Measurements from ENCODE around the gene KIAA0753.
A peak's percentile ranks its signal among the peaks of the same experiment; 100 is the strongest.
"Not testable (repeated sequence)": the region's sequence is repeated elsewhere in the genome, so short reads cannot be mapped to it uniquely, and the experiment has no call there.

Gene KIAA0753

GRCh38 chr17:6573982-6574686 is 66.4 kb downstream of the KIAA0753 start:
- H3K4me1 ChIP-seq (ENCODE audit: control insufficient read depth, insufficient read depth, low read length) = peaks cover 23% of the 10 kb centered on the region
- peaks cover 2% of the 10 kb centered on the region for H3K27me3 ChIP-seq (ENCODE audit: control insufficient read depth, insufficient read depth, low read length)
- no peaks in the 10 kb centered on the region for H3K9me3 ChIP-seq (replicated peaks; ENCODE audit: low read length)
- H3K4me2 ChIP-seq (ENCODE audit: low read length) = no peak overlapping the region
- H3K36me3 ChIP-seq (ENCODE audit: insufficient read depth, low read length) = peaks cover 19% of the 10 kb centered on the region
- no peak overlapping the region for H3K9ac ChIP-seq (ENCODE audit: low read depth, low read length)
- no peak overlapping the region for H3K4me3 ChIP-seq (ENCODE audit: low read length)

- H3K4me3 ChIP-seq (ENCODE audit: low read length) = not testable (repeated sequence)
- H3K36me3 ChIP-seq (ENCODE audit: insufficient read depth, low read length) = peaks cover 12% of the 10 kb centered on the region
- H3K4me1 ChIP-seq (ENCODE audit: control insufficient read depth, insufficient read depth, low read length) = peaks cover 23% of the 10 kb centered on the region
These were observed 67.0 kb downstream of the KIAA0753 start for GRCh38 chr17:6573495-6573894.

GRCh38 chr17:6572972-6573370 is 67.5 kb downstream of the KIAA0753 start:
- Histone ChIP-seq H3K4me2 (ENCODE audit: low read length) (no peak overlapping the region), H3K4me3 (ENCODE audit: low read length) (no peak overlapping the region), H3K9me3 (replicated peaks; ENCODE audit: low read length) (no peaks in the 10 kb centered on the region), H3K36me3 (ENCODE audit: insufficient read depth, low read length) (peaks cover 9% of the 10 kb centered on the region), H3K27me3 (ENCODE audit: control insufficient read depth, insufficient read depth, low read length) (peaks cover 2% of the 10 kb centered on the region), H3K4me1 (ENCODE audit: control insufficient read depth, insufficient read depth, low read length) (peaks cover 26% of the 10 kb centered on the region), H3K9ac (ENCODE audit: low read depth, low read length) (no peak overlapping the region)

More at GRCh38 chr17:6573495-6573894, 67.0 kb downstream of the KIAA0753 start:
- not testable (repeated sequence) for H3K9ac ChIP-seq (ENCODE audit: low read depth, low read length); H3K9me3 ChIP-seq (replicated peaks; ENCODE audit: low read length); H3K4me2 ChIP-seq (ENCODE audit: low read length); H3K27me3 ChIP-seq (ENCODE audit: control insufficient read depth, insufficient read depth, low read length)

- no peak overlapping the region for H3K9ac ChIP-seq (ENCODE audit: low read depth, low read length)
- peaks cover 2% of the 10 kb centered on the region for H3K27me3 ChIP-seq (ENCODE audit: control insufficient read depth, insufficient read depth, low read length)
- peaks cover 35% of the 10 kb centered on the region for H3K4me1 ChIP-seq (ENCODE audit: control insufficient read depth, insufficient read depth, low read length)
- no peaks in the 10 kb centered on the region for H3K9me3 ChIP-seq (replicated peaks; ENCODE audit: low read length)
- no peak overlapping the region for H3K4me3 ChIP-seq (ENCODE audit: low read length)
- no peak overlapping the region for H3K4me2 ChIP-seq (ENCODE audit: low read length)
- H3K36me3 ChIP-seq (ENCODE audit: insufficient read depth, low read length) = no peaks in the 10 kb centered on the region
These were observed 69.1 kb downstream of the KIAA0753 start for GRCh38 chr17:6571452-6571781.

- H3K4me3 ChIP-seq (ENCODE audit: low read length) = no peak overlapping the region
- H3K9me3 ChIP-seq (replicated peaks; ENCODE audit: low read length) = no peaks in the 10 kb centered on the region
- H3K4me1 ChIP-seq (ENCODE audit: control insufficient read depth, insufficient read depth, low read length) = peaks cover 30% of the 10 kb centered on the region
- H3K4me2 ChIP-seq (ENCODE audit: low read length) = no peak overlapping the region
- peaks cover 2% of the 10 kb centered on the region for H3K27me3 ChIP-seq (ENCODE audit: control insufficient read depth, insufficient read depth, low read length)
- H3K36me3 ChIP-seq (ENCODE audit: insufficient read depth, low read length) = no peaks in the 10 kb centered on the region
- no peak overlapping the region for H3K9ac ChIP-seq (ENCODE audit: low read depth, low read length)
These were observed 69.6 kb downstream of the KIAA0753 start for GRCh38 chr17:6570731-6571451.

GRCh38 chr17:6569370-6570285 is 70.9 kb downstream of the KIAA0753 start:
- no peaks in the 10 kb centered on the region for H3K9me3 ChIP-seq (replicated peaks; ENCODE audit: low read length)
- peaks cover 18% of the 10 kb centered on the region for H3K4me1 ChIP-seq (ENCODE audit: control insufficient read depth, insufficient read depth, low read length)
- peaks cover 2% of the 10 kb centered on the region for H3K27me3 ChIP-seq (ENCODE audit: control insufficient read depth, insufficient read depth, low read length)
- no peak overlapping the region for H3K4me3 ChIP-seq (ENCODE audit: low read length)
- H3K4me2 ChIP-seq (ENCODE audit: low read length) = no peak overlapping the region
- no peak overlapping the region for H3K9ac ChIP-seq (ENCODE audit: low read depth, low read length)
- H3K36me3 ChIP-seq (ENCODE audit: insufficient read depth, low read length) = no peaks in the 10 kb centered on the region

- Histone ChIP-seq H3K9ac (ENCODE audit: low read depth, low read length) (no peak overlapping the region), H3K9me3 (replicated peaks; ENCODE audit: low read length) (no peaks in the 10 kb centered on the region), H3K4me3 (ENCODE audit: low read length) (no peak overlapping the region), H3K4me2 (ENCODE audit: low read length) (peak overlapping the region; percentile 34), H3K27me3 (ENCODE audit: control insufficient read depth, insufficient read depth, low read length) (peaks cover 2% of the 10 kb centered on the region), H3K4me1 (ENCODE audit: control insufficient read depth, insufficient read depth, low read length) (peaks cover 12% of the 10 kb centered on the region), H3K36me3 (ENCODE audit: insufficient read depth, low read length) (no peaks in the 10 kb centered on the region)
These were observed 72.2 kb downstream of the KIAA0753 start for GRCh38 chr17:6568184-6568758.

GRCh38 chr17:6567528-6568183 is 72.9 kb downstream of the KIAA0753 start:
- peak overlapping the region; percentile 34 for H3K4me2 ChIP-seq (ENCODE audit: low read length)
- no peak overlapping the region for H3K9ac ChIP-seq (ENCODE audit: low read depth, low read length)
- peaks cover 12% of the 10 kb centered on the region for H3K4me1 ChIP-seq (ENCODE audit: control insufficient read depth, insufficient read depth, low read length)
- H3K27me3 ChIP-seq (ENCODE audit: control insufficient read depth, insufficient read depth, low read length) = peaks cover 2% of the 10 kb centered on the region
- H3K36me3 ChIP-seq (ENCODE audit: insufficient read depth, low read length) = no peaks in the 10 kb centered on the region
- no peaks in the 10 kb centered on the region for H3K9me3 ChIP-seq (replicated peaks; ENCODE audit: low read length)
- H3K4me3 ChIP-seq (ENCODE audit: low read length) = no peak overlapping the region

GRCh38 chr17:6561446-6561845 is 79.1 kb downstream of the KIAA0753 start:
- Histone ChIP-seq H3K4me2 (ENCODE audit: low read length) (no peak overlapping the region), H3K27me3 (ENCODE audit: control insufficient read depth, insufficient read depth, low read length) (no peaks in the 10 kb centered on the region), H3K4me3 (ENCODE audit: low read length) (no peak overlapping the region), H3K9me3 (replicated peaks; ENCODE audit: low read length) (no peaks in the 10 kb centered on the region), H3K36me3 (ENCODE audit: insufficient read depth, low read length) (no peaks in the 10 kb centered on the region), H3K4me1 (ENCODE audit: control insufficient read depth, insufficient read depth, low read length) (no peaks in the 10 kb centered on the region), H3K9ac (ENCODE audit: low read depth, low read length) (no peak overlapping the region)

- Histone ChIP-seq H3K36me3 (ENCODE audit: insufficient read depth, low read length) (no peaks in the 10 kb centered on the region), H3K4me1 (ENCODE audit: control insufficient read depth, insufficient read depth, low read length) (peaks cover 3% of the 10 kb centered on the region), H3K9me3 (replicated peaks; ENCODE audit: low read length) (no peaks in the 10 kb centered on the region), H3K9ac (ENCODE audit: low read depth, low read length) (no peak overlapping the region), H3K4me2 (ENCODE audit: low read length) (no peak overlapping the region), H3K4me3 (ENCODE audit: low read length) (no peak overlapping the region), H3K27me3 (ENCODE audit: control insufficient read depth, insufficient read depth, low read length) (no peaks in the 10 kb centered on the region)
These were observed 80.0 kb downstream of the KIAA0753 start for GRCh38 chr17:6560496-6560895.

All from skeletal muscle satellite cell (primary cell).